ENCODE results near the gene HOXB3. TPM values are rescaled to one million over a fixed set of nuclear protein-coding genes. Genes with fewer than 3 reads are reported as not detected.

Gene HOXB3
- polyA plus RNA-seq, 3 donors: 105 to 150 (median 118) TPM

DNA sequence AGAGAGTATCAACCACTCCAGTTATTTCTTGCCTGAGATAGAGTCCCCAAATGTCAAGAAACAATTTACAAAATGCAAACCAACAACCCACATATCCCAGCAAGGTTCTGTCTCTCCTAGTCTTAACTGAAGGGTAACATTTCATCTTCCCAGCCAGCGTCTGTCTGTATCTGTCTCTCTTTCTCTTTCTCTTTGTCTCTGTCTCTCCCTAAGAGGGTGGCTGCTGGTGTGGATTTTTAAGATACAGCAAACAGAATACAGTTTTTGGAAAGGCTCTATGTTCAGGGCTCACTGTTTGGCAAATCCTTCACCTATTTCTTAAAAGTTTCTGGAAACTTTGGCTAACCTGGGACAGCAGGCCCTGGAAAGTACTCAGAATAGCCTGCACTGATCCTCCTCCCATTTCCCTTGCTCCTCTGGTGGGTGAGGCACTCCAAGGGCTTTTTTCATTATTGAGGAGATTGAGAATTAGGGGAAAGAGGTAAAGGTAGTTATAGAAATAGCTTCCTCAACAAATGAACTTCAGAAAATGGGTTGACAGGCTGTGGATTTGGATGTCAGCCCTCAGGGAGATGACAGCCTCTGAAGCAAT, 18.1 kb downstream of the HOXB3 start:
- DNase-seq (ENCODE audit: low read depth in 3 of 3, low spot score in 2 of 3): no peak

GRCh38 chr17:48571024-48571818, 18.8 kb downstream of the HOXB3 start:
- no peak for DNase-seq (ENCODE audit: low read depth in 3 of 3, low spot score in 2 of 3)

- no peak for DNase-seq (ENCODE audit: low read depth in 3 of 3, low spot score in 2 of 3)
These were observed 19.6 kb downstream of the HOXB3 start for GRCh38 chr17:48570325-48571023.

DNA sequence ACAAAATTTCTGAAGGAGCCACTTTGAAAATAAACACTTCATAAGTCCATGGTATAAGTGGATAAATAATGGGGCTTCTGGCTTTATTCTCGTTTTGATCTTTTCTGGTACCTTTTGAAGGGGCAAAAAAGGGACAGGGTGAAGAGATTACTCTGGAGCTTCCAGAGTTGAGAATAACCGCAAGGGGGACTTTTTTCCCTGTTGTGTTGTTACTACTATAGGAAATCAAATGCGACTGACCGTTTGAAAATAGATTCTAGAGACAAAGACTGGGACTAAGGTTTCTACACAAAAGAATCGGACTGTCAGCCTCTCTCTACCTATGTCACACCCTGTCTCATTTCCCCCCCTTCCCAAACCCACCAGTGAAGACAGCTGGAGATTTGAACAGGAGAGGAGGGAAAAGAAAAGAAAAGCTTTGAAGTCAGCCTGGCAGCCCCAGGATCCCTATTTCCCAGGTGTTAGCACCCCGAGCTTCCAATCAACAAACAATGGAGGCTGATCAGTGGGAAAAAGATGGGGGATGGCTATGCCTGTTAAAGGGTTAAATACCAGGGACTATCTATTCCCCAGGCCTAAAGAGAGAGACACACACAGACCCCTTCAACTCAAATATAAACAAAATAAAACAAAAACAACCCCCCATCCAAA, 20.2 kb downstream of the HOXB3 start:
- DNase-seq (ENCODE audit: low read depth in 3 of 3, low spot score in 2 of 3): no peak

DNA sequence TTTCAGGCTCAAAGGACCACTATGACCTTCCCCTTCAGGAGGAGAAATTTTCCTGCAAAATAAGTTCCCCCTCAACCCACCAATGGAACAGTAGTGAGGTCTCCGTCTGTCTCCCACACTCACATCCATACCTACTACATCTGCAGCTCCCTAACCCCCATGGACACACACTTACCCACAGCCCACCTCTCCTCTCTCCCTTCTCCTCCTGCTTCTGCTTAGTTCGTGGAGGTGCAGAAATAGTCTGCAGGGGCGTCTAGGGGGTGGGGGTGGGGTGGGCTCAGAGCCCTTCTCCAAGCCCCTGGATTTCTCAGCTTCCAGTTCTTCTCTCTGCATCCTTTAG, 20.8 kb downstream of the HOXB3 start:
- no peak for DNase-seq (ENCODE audit: low read depth in 3 of 3, low spot score in 2 of 3)

GRCh38 chr17:48568499-48569239, 21.4 kb downstream of the HOXB3 start:
- no peak for DNase-seq (ENCODE audit: low read depth in 3 of 3, low spot score in 2 of 3)

DNA sequence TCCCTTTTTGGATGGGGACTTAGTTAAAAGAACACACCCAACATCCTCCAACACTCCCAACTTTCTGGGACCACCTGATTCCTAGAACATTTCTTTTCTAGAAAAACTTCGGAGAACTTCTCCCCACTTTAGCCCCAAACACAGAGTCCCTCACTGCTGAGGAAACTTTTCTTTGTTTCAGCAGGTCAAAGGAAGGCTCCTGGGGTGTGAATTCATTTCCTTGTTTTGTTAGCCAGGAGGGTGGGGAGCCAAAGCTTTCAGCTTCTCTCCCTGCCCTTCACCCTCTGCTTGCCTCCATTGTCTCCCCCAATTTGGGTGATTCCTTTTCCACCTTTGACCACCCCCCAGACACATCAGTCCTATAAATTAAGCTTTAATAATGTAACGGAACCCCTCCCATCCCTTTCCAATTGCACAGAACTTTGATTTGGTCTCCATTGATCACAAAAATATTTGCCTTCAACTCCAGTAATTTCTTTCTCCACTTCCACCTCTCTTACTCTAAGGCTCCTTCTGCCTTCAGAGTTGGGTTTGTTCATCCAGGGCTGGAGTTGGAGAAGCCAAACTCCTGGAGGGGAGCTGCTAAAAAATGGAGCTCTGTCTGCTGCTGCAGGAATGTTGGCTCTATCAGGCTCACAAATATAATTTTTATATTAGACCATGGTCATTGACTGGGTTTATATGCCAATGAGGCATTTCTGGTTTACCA, 22.2 kb downstream of the HOXB3 start:
- DNase-seq (ENCODE audit: low read depth in 3 of 3, low spot score in 2 of 3): no peak

GRCh38 chr17:48567209-48567608, 22.8 kb downstream of the HOXB3 start:
- no peak for DNase-seq (ENCODE audit: low read depth in 3 of 3, low spot score in 2 of 3)

- no peak for DNase-seq (ENCODE audit: low read depth in 3 of 3, low spot score in 2 of 3)
These were observed 23.3 kb downstream of the HOXB3 start for GRCh38 chr17:48566717-48567116.

GRCh38 chr17:48565925-48566710, 23.9 kb downstream of the HOXB3 start:
- no peak for DNase-seq (ENCODE audit: low read depth in 3 of 3, low spot score in 2 of 3)

- no peak for DNase-seq (ENCODE audit: low read depth in 3 of 3, low spot score in 2 of 3)
These were observed 25.0 kb downstream of the HOXB3 start for GRCh38 chr17:48565022-48565554.

DNA sequence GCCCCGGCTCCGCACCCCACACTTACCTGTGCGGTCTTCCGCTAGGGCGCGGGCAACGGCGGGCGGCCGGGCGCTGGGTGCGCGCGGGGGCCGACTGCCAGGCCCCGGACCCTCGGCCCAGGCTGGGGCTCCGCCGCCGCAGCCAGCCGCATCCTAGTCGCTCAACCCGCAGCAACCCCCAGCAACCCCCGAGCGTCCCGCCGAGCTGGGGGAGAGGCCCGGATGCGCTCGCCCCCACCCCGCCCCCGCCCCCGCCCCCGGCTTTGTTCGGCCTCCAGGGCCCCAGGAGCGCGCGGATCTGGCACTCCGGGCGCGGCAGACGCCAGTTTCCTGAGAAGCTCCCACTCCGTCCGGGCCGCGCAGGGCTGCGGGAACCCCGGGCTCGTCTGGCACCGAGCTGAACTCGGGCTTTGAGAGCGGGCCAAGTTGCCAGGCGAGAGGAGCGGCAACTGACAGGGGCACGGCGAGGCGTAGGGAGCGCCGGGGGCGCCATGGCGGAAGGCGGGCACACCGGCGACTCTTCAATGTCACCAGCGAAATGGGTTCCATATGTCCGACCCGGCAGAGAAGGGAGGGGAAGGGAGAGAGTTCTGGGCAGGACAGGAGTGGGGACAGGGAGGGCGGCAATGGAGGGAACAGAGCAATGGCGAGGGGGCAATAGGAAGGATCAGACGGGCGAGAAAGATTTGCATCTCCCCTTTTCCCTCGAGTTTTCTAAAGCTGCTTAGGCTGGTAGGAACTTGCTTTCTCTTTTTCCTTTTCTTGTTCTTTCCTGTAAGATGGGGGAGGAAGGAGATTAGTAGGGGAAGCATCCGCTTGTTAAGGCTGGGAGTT, 25.6 kb downstream of the HOXB3 start:
- no peak for DNase-seq (ENCODE audit: low read depth in 3 of 3, low spot score in 2 of 3)

- DNase-seq (ENCODE audit: low read depth in 3 of 3, low spot score in 2 of 3): no peak
These were observed 26.2 kb downstream of the HOXB3 start for GRCh38 chr17:48563867-48564187.

DNA sequence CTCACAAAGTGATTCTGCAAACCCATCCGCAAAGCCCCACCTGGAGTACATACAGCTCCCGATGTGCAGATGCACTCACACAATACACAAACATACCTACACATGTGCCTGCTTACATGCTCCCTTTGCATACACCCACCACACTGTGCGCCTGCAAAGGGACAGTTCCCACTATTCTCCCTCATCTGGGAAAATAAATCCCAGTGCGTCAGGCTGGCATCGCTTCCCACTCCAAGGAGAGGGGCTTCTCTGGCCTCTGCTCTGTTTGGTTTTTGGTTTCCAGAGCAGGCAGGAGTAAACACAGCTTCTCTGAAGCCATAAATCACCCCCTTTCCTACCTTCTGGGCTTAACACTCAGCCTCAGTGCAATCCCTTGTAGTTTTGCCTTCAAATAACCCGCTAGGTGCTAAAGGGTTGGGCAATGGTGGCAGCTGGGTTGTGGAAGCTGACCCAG, 26.6 kb downstream of the HOXB3 start:
- DNase-seq (ENCODE audit: low read depth in 3 of 3, low spot score in 2 of 3): no peak

GRCh38 chr17:48562934-48563333, 27.1 kb downstream of the HOXB3 start:
- DNase-seq (ENCODE audit: low read depth in 3 of 3, low spot score in 2 of 3): no peak

- no peak for DNase-seq (ENCODE audit: low read depth in 3 of 3, low spot score in 2 of 3)
These were observed 27.9 kb downstream of the HOXB3 start for GRCh38 chr17:48561884-48562810.

All from right renal cortex interstitium (tissue), 3 donors.